K562 (cell line): ENCODE data around the gene NBPF9. TPM values are rescaled to one million over a fixed set of nuclear protein-coding genes. Genes with fewer than 3 reads are reported as not detected.
"Not testable (repeated sequence)": the region's sequence is repeated elsewhere in the genome, so short reads cannot be mapped to it uniquely, and the experiment has no call there.

Experiments used
- ATAC-seq: fragments of 200-7000 bp; cut with Tn5 transposase; 3 replicates; pipeline ENCODE4 v1.9.1; 2020; ENCODE audit warnings: moderate library complexity
- BruUV-seq: library from RNA; stranded (reverse); fragments of 400-500 nt; replicated peaks from 2 replicates; lab custom pipeline; 2021; lab: Mats Ljungman, UMichigan
- CTCF ChIA-PET: fragments of 300-600 bp; formaldehyde crosslinking; extraction: SDS; loops from one replicate; lab custom pipeline; 2021; ENCODE audit warnings: low intra/inter-chr PET ratio; lab: Yijun Ruan, JAX
- POLR2A ChIA-PET: fragments of 300-600, 350-650 bp; sonication (Branson Sonifier 250); formaldehyde crosslinking; extraction: SDS; loops from one replicate; lab custom pipeline; 2021; ENCODE audit warnings: antibody characterized with exemption, inconsistent platforms; lab: Yijun Ruan, JAX
- DNase-seq, 4 experiments: peaks; one replicate each; pipeline versions ENCODE4 v3.0.0 to v3.0.0-alpha.2; 2011 to 2018; ENCODE audit warnings: low spot score in 3 of 4, mixed read lengths in 3 of 4; ENCODE audit errors: extremely low read depth in 1 of 4
- FAIRE-seq: peaks from 2 replicates; lab custom pipeline; 2011; peaks lifted over from hg19 to GRCh38; lab: Jason Lieb, UNC
- H2AFZ ChIP-seq: 2 replicates; pipeline ENCODE4 v1.6.0; 2011; ENCODE audit warnings: low read depth, low read length, control low read depth, inconsistent platforms
- H3K27ac ChIP-seq: fragments of 200-600 bp; 3 replicates; pipeline ENCODE4 v1.8.0; 2011; ENCODE audit warnings: low read depth, mild to moderate bottlenecking, control low read depth, inconsistent platforms, low read length, moderate library complexity, mixed read lengths; ENCODE audit errors: extremely low read depth
- H3K27me3 ChIP-seq, 2 experiments: fragments of 300-600 bp in 1 of 2; 2 replicates in 1 of 2; 3 replicates in 1 of 2; pipeline versions ENCODE4 v1.6.0 to v1.8.0; 2011; ENCODE audit warnings: inconsistent platforms in 2 of 2, low read length in 2 of 2, mild to moderate bottlenecking in 1 of 2, mixed read lengths in 1 of 2, moderate library complexity in 1 of 2; ENCODE audit not compliant: control insufficient read depth in 2 of 2, insufficient read depth in 2 of 2
- H3K36me3 ChIP-seq: fragments of 300-600 bp; 3 replicates; pipeline ENCODE4 v1.8.0; 2011; ENCODE audit warnings: mild to moderate bottlenecking, low read length, inconsistent platforms; ENCODE audit not compliant: control insufficient read depth, insufficient read depth
- H3K4me1 ChIP-seq, 2 experiments: fragments of 200-600 bp in 1 of 2; replicated peaks in 1 of 2; 2 replicates in 1 of 2; 3 replicates in 1 of 2; pipeline versions ENCODE4 v1.5.1 to v1.8.0; 2011; ENCODE audit warnings: inconsistent platforms in 2 of 2, low read length in 2 of 2, mild to moderate bottlenecking in 1 of 2, mixed read lengths in 1 of 2, moderate library complexity in 1 of 2; ENCODE audit not compliant: control insufficient read depth in 2 of 2, insufficient read depth in 2 of 2
- H3K4me2 ChIP-seq: 2 replicates; pipeline ENCODE4 v1.6.1; 2011; ENCODE audit warnings: low read length, control low read depth, inconsistent platforms, mixed read lengths; ENCODE audit not compliant: insufficient read depth
- H3K4me3 ChIP-seq: fragments of 200-600 bp; sonication (generic), shearing (Covaris generic); 2 replicates; pipeline ENCODE4 v1.5.1; 2016; ENCODE audit warnings: control low read depth, inconsistent platforms
- H3K79me2 ChIP-seq: fragments of 200-600 bp; 3 replicates; pipeline ENCODE4 v1.8.0; 2011; ENCODE audit warnings: low read length, inconsistent platforms; ENCODE audit not compliant: control insufficient read depth, insufficient read depth
- H3K9ac ChIP-seq, 2 experiments: 2 replicates each; pipeline versions ENCODE4 v1.6.0 to v1.6.1; 2011; ENCODE audit warnings: low read depth in 2 of 2, low read length in 2 of 2, control low read depth in 1 of 2, inconsistent platforms in 1 of 2, mild to moderate bottlenecking in 1 of 2, mixed read lengths in 1 of 2; ENCODE audit not compliant: insufficient read depth in 1 of 2
- H3K9me1 ChIP-seq: one replicate; pipeline ENCODE4 v1.6.0; 2011; ENCODE audit warnings: inconsistent platforms, mild to moderate bottlenecking, low read length, moderate library complexity; ENCODE audit not compliant: control insufficient read depth, insufficient read depth
- H3K9me3 ChIP-seq: replicated peaks from 2 replicates; pipeline ENCODE4 v1.5.1; 2011; ENCODE audit warnings: low read depth, low read length, inconsistent platforms; ENCODE audit not compliant: control insufficient read depth, insufficient read depth
- H4K20me1 ChIP-seq: replicated peaks from 2 replicates; pipeline ENCODE4 v1.6.1; 2011; ENCODE audit warnings: low read length, inconsistent platforms, mixed read lengths; ENCODE audit not compliant: control insufficient read depth, insufficient read depth
- WGBS: fragments of 100-300 bp; shearing (Covaris generic); methylation state at CpG from one replicate; pipeline ENCODE4 v1.1.6; 2016; ENCODE audit warnings: low coverage, mixed read lengths; ENCODE audit not compliant: insufficient coverage; ENCODE audit errors: missing lambda C conversion rate; 5-methylcytosine and 5-hydroxymethylcytosine counted together
- in situ Hi-C: fragments of 300-500 bp; cut with MboI; formaldehyde crosslinking; loops from 4 replicates; pipeline ENCODE4 v1.15.0; 2018; ENCODE audit warnings: inconsistent platforms, mixed read lengths
- intact Hi-C: fragments of 100-400 bp; cut with micrococcal nuclease; formaldehyde crosslinking; loops from 2 replicates; pipeline ENCODE4 v1.14.2; 2022
- polyA plus RNA-seq, 8 experiments: library from polyadenylated mRNA; depleted of rRNA in 4 of 8; stranded (reverse) in 5 of 8; unstranded in 3 of 8; fragments of >200 nt; fragmentation: Nextera tagmentation in 2 of 8; fragmentation: Illumina TruSeq in 1 of 8; extraction: Ambion mirVana in 2 of 8; extraction: Trizol in 1 of 8; gene quantifications; 2 replicates each; pipeline versions ENCODE4 v1.2.1 to v1.2.3, GENCODE V29; 2011 to 2014; ENCODE audit warnings: inconsistent platforms in 1 of 8, missing spikeins in 1 of 8
- total RNA-seq, 7 experiments: library from RNA; depleted of rRNA in 6 of 7; stranded (reverse); fragments of >200 nt in 6 of 7; fragmentation: Illumina TruSeq in 2 of 7; extraction: Trizol in 2 of 7; gene quantifications; 2 replicates each; pipeline versions ENCODE4 v1.2.1 to v1.2.3, GENCODE V29; 2011 to 2021; ENCODE audit warnings: low replicate concordance in 1 of 7

Gene NBPF9
- total and polyA plus RNA-seq, 9 of the 15 experiments (the other 6 are each of a cell fraction or from before 2014, with no cell fraction given) = 1.3 to 8.1 (median 6.1) TPM

- DNase-seq, H3K9me3 ChIP-seq, H3K27me3 ChIP-seq, in situ Hi-C loops, H3K4me2 ChIP-seq, FAIRE-seq, H3K27ac ChIP-seq, H3K36me3 ChIP-seq, H3K9me1 ChIP-seq, ATAC-seq, H3K79me2 ChIP-seq, POLR2A ChIA-PET, intact Hi-C loops, H3K4me1 ChIP-seq, H4K20me1 ChIP-seq, BruUV-seq, CTCF ChIA-PET, H2AFZ ChIP-seq, H3K9ac ChIP-seq, H3K4me3 ChIP-seq: not testable (repeated sequence)
- WGBS = 92% methylated on average over 3 of the region's 3 CpGs
Measured at GRCh38 chr1:149009761-149010160, 93.6 kb downstream of the NBPF9 start.

GRCh38 chr1:149008769-149009168, 94.6 kb downstream of the NBPF9 start:
- CTCF ChIA-PET, BruUV-seq, H3K4me3 ChIP-seq, H3K9me1 ChIP-seq, H3K9ac ChIP-seq, H3K4me2 ChIP-seq, FAIRE-seq, H3K36me3 ChIP-seq, H3K27ac ChIP-seq, intact Hi-C loops, H3K79me2 ChIP-seq, POLR2A ChIA-PET, H2AFZ ChIP-seq, H3K4me1 ChIP-seq, H3K27me3 ChIP-seq, DNase-seq, in situ Hi-C loops, H4K20me1 ChIP-seq, H3K9me3 ChIP-seq, ATAC-seq: not testable (repeated sequence)
- 80% methylated on average over 2 of the region's 2 CpGs for WGBS

GRCh38 chr1:149008326-149008725, 95.0 kb downstream of the NBPF9 start:
- WGBS = no CpG with 5 or more reads among the region's 4 CpGs
- DNase-seq, in situ Hi-C loops, H3K9me3 ChIP-seq, H3K79me2 ChIP-seq, H3K27me3 ChIP-seq, ATAC-seq, H3K4me2 ChIP-seq, FAIRE-seq, H3K9me1 ChIP-seq, H3K9ac ChIP-seq, POLR2A ChIA-PET, H3K4me3 ChIP-seq, H3K4me1 ChIP-seq, H2AFZ ChIP-seq, H3K27ac ChIP-seq, H4K20me1 ChIP-seq, CTCF ChIA-PET, intact Hi-C loops, BruUV-seq, H3K36me3 ChIP-seq: not testable (repeated sequence)
